ENCODE data around the gene PCCA. TPM values are rescaled to one million over a fixed set of nuclear protein-coding genes. Genes with fewer than 3 reads are reported as not detected.

Gene PCCA
- total RNA-seq, 1 donor from 2014 or later = 33.4 TPM

- Histone ChIP-seq H3K4me1 (no peaks in the 10 kb centered on the region), H3K9me3 (no peaks in the 10 kb centered on the region), H3K4me3 (no peak overlapping the region), H3K27ac (no peak overlapping the region), H3K27me3 (no peaks in the 10 kb centered on the region), H3K36me3 (no peaks in the 10 kb centered on the region)
- intact Hi-C loops (cut with DNase I) = no loop called here
- TF ChIP-seq POLR2A (IDR thresholded peaks at IDR 0.05) (no peak), POLR2AphosphoS5 (IDR thresholded peaks at IDR 0.05; ENCODE audit: insufficient read depth in 1 of 2, low read depth in 1 of 2) (no peak), CTCF (IDR thresholded peaks at IDR 0.05) (no peak)
- no peak for DNase-seq (ENCODE audit: extremely low spot score in 2 of 2)
These were observed 370.9 kb downstream of the PCCA start for GRCh38 chr13:100459747-100460146.

GRCh38 chr13:100460266-100460665, 371.4 kb downstream of the PCCA start:
- Histone ChIP-seq H3K4me1 (no peaks in the 10 kb centered on the region), H3K27ac (no peak overlapping the region), H3K9me3 (no peaks in the 10 kb centered on the region), H3K4me3 (no peak overlapping the region), H3K36me3 (no peaks in the 10 kb centered on the region), H3K27me3 (no peaks in the 10 kb centered on the region)
- DNase-seq (ENCODE audit: extremely low spot score in 2 of 2) = no peak
- intact Hi-C loops (cut with DNase I) = no loop called here
- TF ChIP-seq CTCF (IDR thresholded peaks at IDR 0.05) (no peak), POLR2AphosphoS5 (IDR thresholded peaks at IDR 0.05; ENCODE audit: insufficient read depth in 1 of 2, low read depth in 1 of 2) (no peak), POLR2A (IDR thresholded peaks at IDR 0.05) (no peak)

- H3K4me1 ChIP-seq = no peaks in the 10 kb centered on the region
These were observed 371.9 kb downstream of the PCCA start for GRCh38 chr13:100460791-100461190.

GRCh38 chr13:100461309-100462030, 372.6 kb downstream of the PCCA start:
- no peak for DNase-seq (ENCODE audit: extremely low spot score in 2 of 2)
- no peaks in the 10 kb centered on the region for H3K36me3 ChIP-seq
- no peaks in the 10 kb centered on the region for H3K4me1 ChIP-seq
- TF ChIP-seq POLR2AphosphoS5 (IDR thresholded peaks at IDR 0.05; ENCODE audit: insufficient read depth in 1 of 2, low read depth in 1 of 2) (no peak), CTCF (IDR thresholded peaks at IDR 0.05) (no peak), POLR2A (IDR thresholded peaks at IDR 0.05) (no peak)
- no peaks in the 10 kb centered on the region for H3K9me3 ChIP-seq
- H3K27ac ChIP-seq = no peak overlapping the region
- intact Hi-C loops (cut with DNase I) = no loop called here
- H3K4me3 ChIP-seq = no peak overlapping the region
- no peaks in the 10 kb centered on the region for H3K27me3 ChIP-seq

More at GRCh38 chr13:100460791-100461190, 371.9 kb downstream of the PCCA start:
- Histone ChIP-seq H3K9me3 (no peaks in the 10 kb centered on the region), H3K4me3 (no peak overlapping the region), H3K27ac (no peak overlapping the region), H3K27me3 (no peaks in the 10 kb centered on the region), H3K36me3 (no peaks in the 10 kb centered on the region)
- no peak for DNase-seq (ENCODE audit: extremely low spot score in 2 of 2)
- TF ChIP-seq POLR2AphosphoS5 (IDR thresholded peaks at IDR 0.05; ENCODE audit: insufficient read depth in 1 of 2, low read depth in 1 of 2) (no peak), POLR2A (IDR thresholded peaks at IDR 0.05) (no peak), CTCF (IDR thresholded peaks at IDR 0.05) (no peak)
- intact Hi-C loops (cut with DNase I) = no loop called here

GRCh38 chr13:100464006-100464405, 375.1 kb downstream of the PCCA start:
- Histone ChIP-seq H3K4me3 (no peak overlapping the region), H3K27ac (no peak overlapping the region), H3K36me3 (no peaks in the 10 kb centered on the region), H3K4me1 (no peaks in the 10 kb centered on the region), H3K9me3 (no peaks in the 10 kb centered on the region), H3K27me3 (no peaks in the 10 kb centered on the region)
- intact Hi-C loops (cut with DNase I) = no loop called here
- TF ChIP-seq CTCF (IDR thresholded peaks at IDR 0.05) = no peak
- no peak for TF ChIP-seq POLR2AphosphoS5 (IDR thresholded peaks at IDR 0.05; ENCODE audit: insufficient read depth in 1 of 2, low read depth in 1 of 2)
- no peak for TF ChIP-seq POLR2A (IDR thresholded peaks at IDR 0.05)
- DNase-seq (ENCODE audit: extremely low spot score in 2 of 2) = no peak

Data from vagina (tissue), 2 donors.